ENCODE results near the gene NOX3. TPM values are rescaled to one million over a fixed set of nuclear protein-coding genes. Genes with fewer than 3 reads are reported as not detected.
"Not testable (repeated sequence)": the region's sequence is repeated elsewhere in the genome, so short reads cannot be mapped to it uniquely, and the experiment has no call there.

The NOX3 gene
- total RNA-seq, 1 experiment from 2014 or later: not detected

GRCh38 chr6:155454471-155454870 lies 1.2 kb downstream of the NOX3 start:
- Histone ChIP-seq H3K79me2 (ENCODE audit: low read length) (no peaks in the 10 kb centered on the region), H3K4me2 (ENCODE audit: low read depth, low read length, poor library complexity, severe bottlenecking) (no peak overlapping the region), H3K9ac (ENCODE audit: low read length) (no peak overlapping the region), H2AFZ (ENCODE audit: low read length) (no peak overlapping the region), H3K36me3 (ENCODE audit: insufficient read depth, low read length) (no peaks in the 10 kb centered on the region), H3K4me1 (ENCODE audit: low read length) (no peaks in the 10 kb centered on the region), H3K9me2 (replicated peaks; ENCODE audit: insufficient read depth, low read length) (no peaks in the 10 kb centered on the region), H3K9me3 (ENCODE audit: low read length) (no peaks in the 10 kb centered on the region), H3K27me3 (ENCODE audit: low read length) (no peaks in the 10 kb centered on the region), H4K20me1 (ENCODE audit: insufficient read depth, low read depth, low read length) (no peaks in the 10 kb centered on the region), H3K27ac (ENCODE audit: low read length) (no peak overlapping the region), H3K4me3 (ENCODE audit: low read length) (no peak overlapping the region)
- no peak for DNase-seq

- Histone ChIP-seq H3K4me2 (ENCODE audit: low read depth, low read length, poor library complexity, severe bottlenecking) (no peak overlapping the region), H3K4me3 (ENCODE audit: low read length) (no peak overlapping the region), H3K4me1 (ENCODE audit: low read length) (no peaks in the 10 kb centered on the region), H2AFZ (ENCODE audit: low read length) (no peak overlapping the region), H3K79me2 (ENCODE audit: low read length) (no peaks in the 10 kb centered on the region), H4K20me1 (ENCODE audit: insufficient read depth, low read depth, low read length) (no peaks in the 10 kb centered on the region), H3K36me3 (ENCODE audit: insufficient read depth, low read length) (no peaks in the 10 kb centered on the region), H3K27ac (ENCODE audit: low read length) (no peak overlapping the region), H3K9me3 (ENCODE audit: low read length) (no peaks in the 10 kb centered on the region), H3K9ac (ENCODE audit: low read length) (no peak overlapping the region), H3K27me3 (ENCODE audit: low read length) (no peaks in the 10 kb centered on the region), H3K9me2 (replicated peaks; ENCODE audit: insufficient read depth, low read length) (no peaks in the 10 kb centered on the region)
- DNase-seq: no peak
These were observed 1.6 kb downstream of the NOX3 start for GRCh38 chr6:155454008-155454407.

- H3K4me1 ChIP-seq (ENCODE audit: low read length): no peaks in the 10 kb centered on the region
- H3K27me3 ChIP-seq (ENCODE audit: low read length): 0 out of 2 replicates have a peak, but pooled peaks cover 3% of the 10 kb centered on the region
- no peak overlapping the region for H3K4me3 ChIP-seq (ENCODE audit: low read length)
- no peak overlapping the region for H3K27ac ChIP-seq (ENCODE audit: low read length)
- H3K9me2 ChIP-seq (replicated peaks; ENCODE audit: insufficient read depth, low read length): no peaks in the 10 kb centered on the region
- H3K9ac ChIP-seq (ENCODE audit: low read length): no peak overlapping the region
- no peak overlapping the region for H2AFZ ChIP-seq (ENCODE audit: low read length)
- no peaks in the 10 kb centered on the region for H4K20me1 ChIP-seq (ENCODE audit: insufficient read depth, low read depth, low read length)
- H3K79me2 ChIP-seq (ENCODE audit: low read length): no peaks in the 10 kb centered on the region
- no peaks in the 10 kb centered on the region for H3K9me3 ChIP-seq (ENCODE audit: low read length)
- no peaks in the 10 kb centered on the region for H3K36me3 ChIP-seq (ENCODE audit: insufficient read depth, low read length)
- H3K4me2 ChIP-seq (ENCODE audit: low read depth, low read length, poor library complexity, severe bottlenecking): no peak overlapping the region
- DNase-seq: no peak
These were observed 3.1 kb downstream of the NOX3 start for GRCh38 chr6:155452576-155452975.

GRCh38 chr6:155451530-155451929 lies 4.1 kb downstream of the NOX3 start:
- not testable (repeated sequence) for H4K20me1 ChIP-seq (ENCODE audit: insufficient read depth, low read depth, low read length); H3K9ac ChIP-seq (ENCODE audit: low read length); H3K4me2 ChIP-seq (ENCODE audit: low read depth, low read length, poor library complexity, severe bottlenecking); H3K79me2 ChIP-seq (ENCODE audit: low read length); H3K36me3 ChIP-seq (ENCODE audit: insufficient read depth, low read length); H3K9me3 ChIP-seq (ENCODE audit: low read length); DNase-seq; H3K27ac ChIP-seq (ENCODE audit: low read length); H3K4me3 ChIP-seq (ENCODE audit: low read length); H3K27me3 ChIP-seq (ENCODE audit: low read length); H2AFZ ChIP-seq (ENCODE audit: low read length); H3K9me2 ChIP-seq (replicated peaks; ENCODE audit: insufficient read depth, low read length); H3K4me1 ChIP-seq (ENCODE audit: low read length)

GRCh38 chr6:155450240-155450581 lies 5.4 kb downstream of the NOX3 start:
- DNase-seq: no peak
- H3K27ac ChIP-seq (ENCODE audit: low read length): no peak overlapping the region
- no peak overlapping the region for H2AFZ ChIP-seq (ENCODE audit: low read length)
- no peaks in the 10 kb centered on the region for H3K79me2 ChIP-seq (ENCODE audit: low read length)
- H3K36me3 ChIP-seq (ENCODE audit: insufficient read depth, low read length): no peaks in the 10 kb centered on the region
- H3K9me2 ChIP-seq (replicated peaks; ENCODE audit: insufficient read depth, low read length): no peaks in the 10 kb centered on the region
- no peak overlapping the region for H3K4me2 ChIP-seq (ENCODE audit: low read depth, low read length, poor library complexity, severe bottlenecking)
- no peak overlapping the region for H3K4me3 ChIP-seq (ENCODE audit: low read length)
- no peaks in the 10 kb centered on the region for H3K9me3 ChIP-seq (ENCODE audit: low read length)
- no peaks in the 10 kb centered on the region for H3K4me1 ChIP-seq (ENCODE audit: low read length)
- H4K20me1 ChIP-seq (ENCODE audit: insufficient read depth, low read depth, low read length): no peaks in the 10 kb centered on the region
- 0 out of 2 replicates have a peak, but pooled peaks cover 3% of the 10 kb centered on the region for H3K27me3 ChIP-seq (ENCODE audit: low read length)
- no peak overlapping the region for H3K9ac ChIP-seq (ENCODE audit: low read length)

- no peak overlapping the region for H3K9ac ChIP-seq (ENCODE audit: low read length)
- no peak for DNase-seq
- H3K36me3 ChIP-seq (ENCODE audit: insufficient read depth, low read length): no peaks in the 10 kb centered on the region
- no peaks in the 10 kb centered on the region for H3K79me2 ChIP-seq (ENCODE audit: low read length)
- no peak overlapping the region for H2AFZ ChIP-seq (ENCODE audit: low read length)
- no peaks in the 10 kb centered on the region for H3K9me3 ChIP-seq (ENCODE audit: low read length)
- no peak overlapping the region for H3K4me2 ChIP-seq (ENCODE audit: low read depth, low read length, poor library complexity, severe bottlenecking)
- H3K9me2 ChIP-seq (replicated peaks; ENCODE audit: insufficient read depth, low read length): no peaks in the 10 kb centered on the region
- no peaks in the 10 kb centered on the region for H4K20me1 ChIP-seq (ENCODE audit: insufficient read depth, low read depth, low read length)
- H3K4me3 ChIP-seq (ENCODE audit: low read length): no peak overlapping the region
- H3K4me1 ChIP-seq (ENCODE audit: low read length): no peaks in the 10 kb centered on the region
- H3K27me3 ChIP-seq (ENCODE audit: low read length): 0 out of 2 replicates have a peak, but pooled peaks cover 3% of the 10 kb centered on the region
- no peak overlapping the region for H3K27ac ChIP-seq (ENCODE audit: low read length)
These were observed 6.0 kb downstream of the NOX3 start for GRCh38 chr6:155449450-155450239.

- H3K9me3 ChIP-seq (ENCODE audit: low read length): no peaks in the 10 kb centered on the region
- no peak overlapping the region for H3K4me2 ChIP-seq (ENCODE audit: low read depth, low read length, poor library complexity, severe bottlenecking)
- no peak overlapping the region for H2AFZ ChIP-seq (ENCODE audit: low read length)
- H4K20me1 ChIP-seq (ENCODE audit: insufficient read depth, low read depth, low read length): no peaks in the 10 kb centered on the region
- H3K4me1 ChIP-seq (ENCODE audit: low read length): no peaks in the 10 kb centered on the region
- no peak for DNase-seq
- H3K4me3 ChIP-seq (ENCODE audit: low read length): no peak overlapping the region
- no peak overlapping the region for H3K9ac ChIP-seq (ENCODE audit: low read length)
- no peaks in the 10 kb centered on the region for H3K36me3 ChIP-seq (ENCODE audit: insufficient read depth, low read length)
- no peaks in the 10 kb centered on the region for H3K79me2 ChIP-seq (ENCODE audit: low read length)
- no peak overlapping the region for H3K27ac ChIP-seq (ENCODE audit: low read length)
- 0 out of 2 replicates have a peak, but pooled peaks cover 3% of the 10 kb centered on the region for H3K27me3 ChIP-seq (ENCODE audit: low read length)
- no peaks in the 10 kb centered on the region for H3K9me2 ChIP-seq (replicated peaks; ENCODE audit: insufficient read depth, low read length)
These were observed 6.8 kb downstream of the NOX3 start for GRCh38 chr6:155448668-155449449.

- Histone ChIP-seq H2AFZ (ENCODE audit: low read length) (no peak overlapping the region), H3K27me3 (ENCODE audit: low read length) (0 out of 2 replicates have a peak, but pooled peaks cover 3% of the 10 kb centered on the region), H3K36me3 (ENCODE audit: insufficient read depth, low read length) (no peaks in the 10 kb centered on the region), H3K9ac (ENCODE audit: low read length) (no peak overlapping the region), H3K9me3 (ENCODE audit: low read length) (no peaks in the 10 kb centered on the region), H3K79me2 (ENCODE audit: low read length) (no peaks in the 10 kb centered on the region), H3K9me2 (replicated peaks; ENCODE audit: insufficient read depth, low read length) (no peaks in the 10 kb centered on the region), H4K20me1 (ENCODE audit: insufficient read depth, low read depth, low read length) (no peaks in the 10 kb centered on the region), H3K4me1 (ENCODE audit: low read length) (no peaks in the 10 kb centered on the region), H3K27ac (ENCODE audit: low read length) (no peak overlapping the region), H3K4me2 (ENCODE audit: low read depth, low read length, poor library complexity, severe bottlenecking) (no peak overlapping the region), H3K4me3 (ENCODE audit: low read length) (no peak overlapping the region)
- DNase-seq: no peak
These were observed 7.7 kb downstream of the NOX3 start for GRCh38 chr6:155447949-155448348.
